ENCODE measurements around the gene ZNF681. TPM values are rescaled to one million over a fixed set of nuclear protein-coding genes. Genes with fewer than 3 reads are reported as not detected.

The ZNF681 gene
- polyA plus RNA-seq, 1 of the 3 experiments (the other 2 are of a cell fraction), result 0.38 TPM

GRCh38 chr19:23789246-23789645 is 30.6 kb upstream of the ZNF681 start:
- Histone ChIP-seq H3K27ac (ENCODE audit: low read depth in 2 of 2, low read length in 1 of 2) (no peak overlapping the region), H3K79me2 (ENCODE audit: insufficient read depth) (no peaks in the 10 kb centered on the region), H4K20me1 (ENCODE audit: insufficient read depth) (no peaks in the 10 kb centered on the region), H2AFZ (ENCODE audit: low read depth) (no peak overlapping the region), H3K4me2 (no peak overlapping the region), H3K9me3 (no peaks in the 10 kb centered on the region), H3K27me3 (ENCODE audit: insufficient read depth) (no peaks in the 10 kb centered on the region), H3K9me2 (no peaks in the 10 kb centered on the region), H3K4me3 (ENCODE audit: low read depth in 2 of 2, low read length in 1 of 2) (no peak overlapping the region), H3K36me3 (replicated peaks in 1 of 2; ENCODE audit: control insufficient read depth in 1 of 2, insufficient read depth in 2 of 2, low read length in 1 of 2) (no peaks in the 10 kb centered on the region), H3K9ac (no peak overlapping the region), H3F3A (replicated peaks; ENCODE audit: insufficient read depth) (no peaks in the 10 kb centered on the region), H3K4me1 (ENCODE audit: control insufficient read depth in 1 of 2, insufficient read depth in 2 of 2, low read depth in 1 of 2, low read length in 1 of 2) (no peaks in the 10 kb centered on the region; a peak in 1 of 4 replicates)
- ChIA-PET POLR2A (no interaction called here), CTCF (no interaction called here)
- TF ChIP-seq CHD2 (IDR thresholded peaks at IDR 0.05; ENCODE audit: low read length, partially characterized antibody) (no peak), FOSL2 (IDR thresholded peaks at IDR 0.05; ENCODE audit: borderline replicate concordance, low read depth) (no peak), FOXJ3 (CRISPR knock-in tag; IDR thresholded peaks at IDR 0.05) (no peak), RAD21 (IDR thresholded peaks at IDR 0.05; ENCODE audit: low read length) (no peak), REST (IDR thresholded peaks at IDR 0.05; ENCODE audit: low read depth, low read length) (no peak), ELF1 (IDR thresholded peaks at IDR 0.05) (no peak)
- TF ChIP-seq, protein P1, sequence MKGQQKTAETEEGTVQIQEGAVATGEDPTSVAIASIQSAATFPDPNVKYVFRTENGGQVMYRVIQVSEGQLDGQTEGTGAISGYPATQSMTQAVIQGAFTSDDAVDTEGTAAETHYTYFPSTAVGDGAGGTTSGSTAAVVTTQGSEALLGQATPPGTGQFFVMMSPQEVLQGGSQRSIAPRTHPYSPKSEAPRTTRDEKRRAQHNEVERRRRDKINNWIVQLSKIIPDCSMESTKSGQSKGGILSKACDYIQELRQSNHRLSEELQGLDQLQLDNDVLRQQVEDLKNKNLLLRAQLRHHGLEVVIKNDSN (IDR thresholded peaks at IDR 0.05; ENCODE audit: borderline replicate concordance, low read depth), result no peak
- DNase-seq, result no peak

GRCh38 chr19:23788411-23788810 is 29.7 kb upstream of the ZNF681 start:
- CTCF ChIA-PET, result no interaction called here
- Histone ChIP-seq H3K27me3 (ENCODE audit: insufficient read depth) (no peaks in the 10 kb centered on the region), H3K9ac (no peak overlapping the region), H4K20me1 (ENCODE audit: insufficient read depth) (no peaks in the 10 kb centered on the region), H3K36me3 (replicated peaks in 1 of 2; ENCODE audit: control insufficient read depth in 1 of 2, insufficient read depth in 2 of 2, low read length in 1 of 2) (peaks cover 0 to 3% of the 10 kb centered on the region in 2 experiments), H3K4me3 (ENCODE audit: low read depth in 2 of 2, low read length in 1 of 2) (no peak overlapping the region), H2AFZ (ENCODE audit: low read depth) (no peak overlapping the region), H3F3A (replicated peaks; ENCODE audit: insufficient read depth) (no peaks in the 10 kb centered on the region), H3K9me3 (no peaks in the 10 kb centered on the region), H3K9me2 (no peaks in the 10 kb centered on the region), H3K79me2 (ENCODE audit: insufficient read depth) (no peaks in the 10 kb centered on the region), H3K4me2 (no peak overlapping the region), H3K4me1 (ENCODE audit: control insufficient read depth in 1 of 2, insufficient read depth in 2 of 2, low read depth in 1 of 2, low read length in 1 of 2) (no peaks in the 10 kb centered on the region; a peak in 1 of 4 replicates), H3K27ac (ENCODE audit: low read depth in 2 of 2, low read length in 1 of 2) (no peak overlapping the region)
- TF ChIP-seq MXI1 (IDR thresholded peaks at IDR 0.05; ENCODE audit: low read depth, low read length) (no peak), GABPA (IDR thresholded peaks at IDR 0.05; ENCODE audit: low read depth) (no peak), EZH2phosphoT487 (IDR thresholded peaks at IDR 0.05; ENCODE audit: borderline replicate concordance, low read depth) (no peak), EP300 (IDR thresholded peaks at IDR 0.05; ENCODE audit: borderline replicate concordance in 1 of 2, low read depth in 1 of 2, low read length in 1 of 2) (no peak), RCOR1 (IDR thresholded peaks at IDR 0.05; ENCODE audit: low read length) (no peak), YY1 (IDR thresholded peaks at IDR 0.05; ENCODE audit: low read depth) (no peak)
- no peak for DNase-seq
- WGBS (ENCODE audit: low lambda C conversion rate), result 74% methylated on average over 4 of the region's 4 CpGs
- POLR2A ChIA-PET, result no interaction called here

Data from SK-N-SH (cell line).